ENCODE results near the gene HACD4.

HACD4 gene

DNA sequence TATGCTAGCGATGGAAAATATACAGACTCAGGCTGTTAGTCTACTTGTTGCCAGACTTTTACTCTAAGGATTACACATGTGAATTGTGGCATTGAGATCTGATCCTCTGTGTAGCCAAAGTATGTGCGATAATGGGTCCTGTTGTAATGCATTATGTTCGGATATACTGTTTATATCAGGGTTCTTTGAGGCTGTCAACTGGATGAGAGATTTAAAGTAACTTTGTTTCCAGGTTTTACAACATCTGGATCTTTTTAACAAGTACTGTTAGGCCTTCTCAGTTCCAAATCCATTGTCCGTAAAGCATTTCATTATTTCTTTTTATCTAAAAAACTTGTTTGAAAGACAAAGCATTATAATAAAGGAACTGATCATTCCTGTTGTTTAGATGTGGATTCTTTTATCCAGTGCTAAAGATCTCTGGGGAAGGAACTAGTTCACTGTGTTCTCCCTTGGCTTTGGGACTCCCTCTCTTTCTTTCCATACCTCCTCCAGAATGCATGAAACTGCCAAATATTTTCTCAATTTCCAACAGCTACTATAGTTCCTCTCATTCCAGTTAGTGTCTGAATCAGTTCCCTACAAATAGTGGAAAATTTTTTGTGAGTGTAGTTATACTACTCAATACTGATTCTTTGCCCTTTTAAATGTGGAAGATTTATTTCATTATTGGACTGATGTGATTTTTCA lies 68.8 kb downstream of the HACD4 start:
- no peak for DNase-seq

DNA sequence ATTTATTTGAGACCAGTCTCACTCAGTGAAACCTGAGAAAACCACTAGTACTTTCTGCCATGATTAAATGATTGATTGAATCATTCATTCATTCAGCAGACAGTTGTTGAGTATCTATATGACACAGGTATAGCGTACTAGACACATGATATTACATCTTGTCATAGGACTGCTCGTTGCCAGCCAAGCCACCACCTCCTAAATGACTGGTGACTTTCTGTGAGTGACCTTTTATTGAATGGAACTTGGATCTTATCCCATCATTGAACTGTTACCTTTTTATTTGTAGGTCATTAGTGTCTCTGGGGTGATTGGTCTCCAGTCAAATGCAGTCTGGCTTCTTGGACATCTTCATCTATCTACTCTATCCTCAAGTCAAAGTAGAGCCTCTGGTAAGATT lies 80.7 kb downstream of the HACD4 start:
- DNase-seq = no peak

Data from NCI-H510A (cell line).